ENCODE measurements around the gene PTPRG. TPM values are rescaled to one million over a fixed set of nuclear protein-coding genes. Genes with fewer than 3 reads are reported as not detected.

The PTPRG gene
- total RNA-seq, 1 experiment from 2014 or later = 32.1 TPM

GRCh38 chr3:61625429-61625828, 64.1 kb downstream of the PTPRG start:
- ATAC-seq (no peak), DNase-seq (ENCODE audit: low read depth, low spot score) (no peak)
- Histone ChIP-seq H3K4me1 (ENCODE audit: control insufficient read depth in 1 of 2, insufficient read depth in 2 of 2, low read length in 2 of 2) (peaks cover 10 to 13% of the 10 kb centered on the region in 2 experiments), H3K9me3 (ENCODE audit: control insufficient read depth in 1 of 2, insufficient read depth in 1 of 2, low read depth in 1 of 2, low read length in 2 of 2) (no peaks in the 10 kb centered on the region), H3K36me3 (ENCODE audit: control insufficient read depth in 1 of 2, insufficient read depth in 2 of 2, low read length in 2 of 2) (no peaks in the 10 kb centered on the region), H3K27me3 (ENCODE audit: insufficient read depth, low read length) (no peaks in the 10 kb centered on the region), H3K9me2 (ENCODE audit: insufficient read depth) (no peaks in the 10 kb centered on the region), H3K9ac (ENCODE audit: low read length) (no peak overlapping the region), H3K79me2 (ENCODE audit: insufficient read depth, low read length) (no peaks in the 10 kb centered on the region), H3K27ac (ENCODE audit: low read depth, low read length) (no peak overlapping the region), H2AFZ (ENCODE audit: low read depth, low read length, poor library complexity, severe bottlenecking) (no peak overlapping the region), H3K4me3 (replicated peaks in 1 of 2; ENCODE audit: low read depth in 1 of 2, low read length in 2 of 2) (no peak overlapping the region), H3K4me2 (ENCODE audit: low read length) (no peak overlapping the region), H4K20me1 (ENCODE audit: insufficient read depth) (no peaks in the 10 kb centered on the region)
- no TSS peak for BruUV-seq (replicated peaks)
- TF ChIP-seq, protein P1, sequence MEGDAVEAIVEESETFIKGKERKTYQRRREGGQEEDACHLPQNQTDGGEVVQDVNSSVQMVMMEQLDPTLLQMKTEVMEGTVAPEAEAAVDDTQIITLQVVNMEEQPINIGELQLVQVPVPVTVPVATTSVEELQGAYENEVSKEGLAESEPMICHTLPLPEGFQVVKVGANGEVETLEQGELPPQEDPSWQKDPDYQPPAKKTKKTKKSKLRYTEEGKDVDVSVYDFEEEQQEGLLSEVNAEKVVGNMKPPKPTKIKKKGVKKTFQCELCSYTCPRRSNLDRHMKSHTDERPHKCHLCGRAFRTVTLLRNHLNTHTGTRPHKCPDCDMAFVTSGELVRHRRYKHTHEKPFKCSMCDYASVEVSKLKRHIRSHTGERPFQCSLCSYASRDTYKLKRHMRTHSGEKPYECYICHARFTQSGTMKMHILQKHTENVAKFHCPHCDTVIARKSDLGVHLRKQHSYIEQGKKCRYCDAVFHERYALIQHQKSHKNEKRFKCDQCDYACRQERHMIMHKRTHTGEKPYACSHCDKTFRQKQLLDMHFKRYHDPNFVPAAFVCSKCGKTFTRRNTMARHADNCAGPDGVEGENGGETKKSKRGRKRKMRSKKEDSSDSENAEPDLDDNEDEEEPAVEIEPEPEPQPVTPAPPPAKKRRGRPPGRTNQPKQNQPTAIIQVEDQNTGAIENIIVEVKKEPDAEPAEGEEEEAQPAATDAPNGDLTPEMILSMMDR (IDR thresholded peaks at IDR 0.05 in 2 of 3, conservative IDR thresholded peaks at IDR 0.05 in 1 of 3; ENCODE audit: borderline replicate concordance in 1 of 3, insufficient read depth in 1 of 3, low read depth in 2 of 3, low read length in 2 of 3) = no peak
- TF ChIP-seq CBX3 (IDR thresholded peaks at IDR 0.05; ENCODE audit: low read depth) = no peak
- TF ChIP-seq MAX (IDR thresholded peaks at IDR 0.05) = no peak
- TF ChIP-seq RAD21 (IDR thresholded peaks at IDR 0.05; ENCODE audit: low read depth) = no peak
- no peak for TF ChIP-seq EGR1 (IDR thresholded peaks at IDR 0.05; ENCODE audit: low read depth)
- no peak for TF ChIP-seq ZFX (IDR thresholded peaks at IDR 0.05)
- no peak for TF ChIP-seq CEBPB (IDR thresholded peaks at IDR 0.05; ENCODE audit: low read depth)
- TF ChIP-seq JUND (IDR thresholded peaks at IDR 0.05) = no peak
- TF ChIP-seq POLR2AphosphoS5 (IDR thresholded peaks at IDR 0.05; ENCODE audit: low read depth, low read length) = no peak
- TF ChIP-seq SP1 (IDR thresholded peaks at IDR 0.05; ENCODE audit: low read depth) = no peak
- TF ChIP-seq, protein P2, sequence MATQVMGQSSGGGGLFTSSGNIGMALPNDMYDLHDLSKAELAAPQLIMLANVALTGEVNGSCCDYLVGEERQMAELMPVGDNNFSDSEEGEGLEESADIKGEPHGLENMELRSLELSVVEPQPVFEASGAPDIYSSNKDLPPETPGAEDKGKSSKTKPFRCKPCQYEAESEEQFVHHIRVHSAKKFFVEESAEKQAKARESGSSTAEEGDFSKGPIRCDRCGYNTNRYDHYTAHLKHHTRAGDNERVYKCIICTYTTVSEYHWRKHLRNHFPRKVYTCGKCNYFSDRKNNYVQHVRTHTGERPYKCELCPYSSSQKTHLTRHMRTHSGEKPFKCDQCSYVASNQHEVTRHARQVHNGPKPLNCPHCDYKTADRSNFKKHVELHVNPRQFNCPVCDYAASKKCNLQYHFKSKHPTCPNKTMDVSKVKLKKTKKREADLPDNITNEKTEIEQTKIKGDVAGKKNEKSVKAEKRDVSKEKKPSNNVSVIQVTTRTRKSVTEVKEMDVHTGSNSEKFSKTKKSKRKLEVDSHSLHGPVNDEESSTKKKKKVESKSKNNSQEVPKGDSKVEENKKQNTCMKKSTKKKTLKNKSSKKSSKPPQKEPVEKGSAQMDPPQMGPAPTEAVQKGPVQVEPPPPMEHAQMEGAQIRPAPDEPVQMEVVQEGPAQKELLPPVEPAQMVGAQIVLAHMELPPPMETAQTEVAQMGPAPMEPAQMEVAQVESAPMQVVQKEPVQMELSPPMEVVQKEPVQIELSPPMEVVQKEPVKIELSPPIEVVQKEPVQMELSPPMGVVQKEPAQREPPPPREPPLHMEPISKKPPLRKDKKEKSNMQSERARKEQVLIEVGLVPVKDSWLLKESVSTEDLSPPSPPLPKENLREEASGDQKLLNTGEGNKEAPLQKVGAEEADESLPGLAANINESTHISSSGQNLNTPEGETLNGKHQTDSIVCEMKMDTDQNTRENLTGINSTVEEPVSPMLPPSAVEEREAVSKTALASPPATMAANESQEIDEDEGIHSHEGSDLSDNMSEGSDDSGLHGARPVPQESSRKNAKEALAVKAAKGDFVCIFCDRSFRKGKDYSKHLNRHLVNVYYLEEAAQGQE (IDR thresholded peaks at IDR 0.05; ENCODE audit: low read depth) = no peak
- no peak for TF ChIP-seq YY1 (IDR thresholded peaks at IDR 0.05; ENCODE audit: extremely low read depth, insufficient replicate concordance, low read depth, low read length)
- TF ChIP-seq ZBTB33 (IDR thresholded peaks at IDR 0.05; ENCODE audit: extremely low read depth, insufficient replicate concordance, low read length) = no peak
- CTCF ChIA-PET = no interaction called here
- intact Hi-C loops (cut with micrococcal nuclease) = no loop called here
- POLR2A ChIA-PET = no interaction called here
- RAD21 ChIA-PET (ENCODE audit: low non-redundant PET in 1 of 2, low total read pairs in 2 of 2, uncharacterized antibody in 2 of 2, unreplicated experiment in 2 of 2) = no interaction called here
